Measurements from ENCODE around the gene PDLIM1. TPM values are rescaled to one million over a fixed set of nuclear protein-coding genes. Genes with fewer than 3 reads are reported as not detected.

PDLIM1 gene
- total and polyA plus RNA-seq, 2 donors from 2014 or later = 72.9 to 148 TPM

- TF ChIP-seq CTCF (IDR thresholded peaks at IDR 0.05; ENCODE audit: borderline replicate concordance, extremely low read depth, insufficient read depth) = no peak
- intact Hi-C loops (cut with DNase I) = no loop called here
- peak overlapping the region in 2 of 3 donors; percentile 65 to 72 for H3K4me3 ChIP-seq (ENCODE audit: low read length in 3 of 3)
- DNase-seq (peak in 4 of 5 donors; percentile 35 to 56 (median 50)), FAIRE-seq (no peak)
- H3K27me3 ChIP-seq (ENCODE audit: control insufficient read depth, insufficient read depth, low read length) = no peaks in the 10 kb centered on the region
- peak overlapping the region in 1 of 3 donors; percentile 62 for H3K9ac ChIP-seq (ENCODE audit: low read length in 3 of 3)
- no peaks in the 10 kb centered on the region for H3K9me3 ChIP-seq (ENCODE audit: control insufficient read depth in 2 of 3, insufficient read depth in 1 of 3, low read length in 3 of 3)
- H3K4me1 ChIP-seq (ENCODE audit: control insufficient read depth in 2 of 3, insufficient read depth in 2 of 3, low read depth in 1 of 3, low read length in 3 of 3) = peaks cover 0 to 2% (median 0%) of the 10 kb centered on the region in 3 donors
- no peaks in the 10 kb centered on the region for H3K36me3 ChIP-seq (ENCODE audit: control insufficient read depth in 2 of 3, insufficient read depth in 3 of 3, low read length in 3 of 3)
- peak overlapping the region; percentile 29 to 48 for H3K27ac ChIP-seq (ENCODE audit: low read depth in 2 of 2, low read length in 2 of 2)
Measured at GRCh38 chr10:95289003-95289920, 1.5 kb downstream of the PDLIM1 start.

- intact Hi-C loops (cut with DNase I) = no loop called here
- no peaks in the 10 kb centered on the region for H3K27me3 ChIP-seq (ENCODE audit: control insufficient read depth, insufficient read depth, low read length)
- DNase-seq = no peak
- no peak overlapping the region for H3K9ac ChIP-seq (ENCODE audit: low read length in 3 of 3)
- H3K36me3 ChIP-seq (ENCODE audit: control insufficient read depth in 2 of 3, insufficient read depth in 3 of 3, low read length in 3 of 3) = no peaks in the 10 kb centered on the region
- no peak overlapping the region for H3K27ac ChIP-seq (ENCODE audit: low read depth in 2 of 2, low read length in 2 of 2)
- H3K4me3 ChIP-seq (ENCODE audit: low read length in 3 of 3) = peak overlapping the region in 1 of 3 donors; percentile 16
- H3K9me3 ChIP-seq (ENCODE audit: control insufficient read depth in 2 of 3, insufficient read depth in 1 of 3, low read length in 3 of 3) = no peaks in the 10 kb centered on the region
- H3K4me1 ChIP-seq (ENCODE audit: control insufficient read depth in 2 of 3, insufficient read depth in 2 of 3, low read depth in 1 of 3, low read length in 3 of 3) = no peaks in the 10 kb centered on the region
- no peak for TF ChIP-seq CTCF (IDR thresholded peaks at IDR 0.05; ENCODE audit: borderline replicate concordance, extremely low read depth, insufficient read depth)
- FAIRE-seq = no peak
Measured at GRCh38 chr10:95288303-95288702, 2.5 kb downstream of the PDLIM1 start.

GRCh38 chr10:95287281-95287680 is 3.5 kb downstream of the PDLIM1 start:
- H3K27ac ChIP-seq (ENCODE audit: low read depth in 2 of 2, low read length in 2 of 2) = peak overlapping the region in 1 of 2 donors; percentile 20
- peak overlapping the region in 1 of 3 donors; percentile 4 for H3K4me3 ChIP-seq (ENCODE audit: low read length in 3 of 3)
- peak in 1 of 5 donors; percentile 45 for DNase-seq
- no peak for TF ChIP-seq CTCF (IDR thresholded peaks at IDR 0.05; ENCODE audit: borderline replicate concordance, extremely low read depth, insufficient read depth)
- H3K9me3 ChIP-seq (ENCODE audit: control insufficient read depth in 2 of 3, insufficient read depth in 1 of 3, low read length in 3 of 3) = no peaks in the 10 kb centered on the region
- H3K36me3 ChIP-seq (ENCODE audit: control insufficient read depth in 2 of 3, insufficient read depth in 3 of 3, low read length in 3 of 3) = no peaks in the 10 kb centered on the region
- H3K9ac ChIP-seq (ENCODE audit: low read length in 3 of 3) = no peak overlapping the region
- intact Hi-C loops (cut with DNase I) = no loop called here
- H3K4me1 ChIP-seq (ENCODE audit: control insufficient read depth in 2 of 3, insufficient read depth in 2 of 3, low read depth in 1 of 3, low read length in 3 of 3) = peaks cover 0 to under 1% (median 0%) of the 10 kb centered on the region in 3 donors
- H3K27me3 ChIP-seq (ENCODE audit: control insufficient read depth, insufficient read depth, low read length) = no peaks in the 10 kb centered on the region
- FAIRE-seq = no peak

Data from kidney (tissue), 14 donors.